ENCODE measurements around the gene SCN4B.

DNA sequence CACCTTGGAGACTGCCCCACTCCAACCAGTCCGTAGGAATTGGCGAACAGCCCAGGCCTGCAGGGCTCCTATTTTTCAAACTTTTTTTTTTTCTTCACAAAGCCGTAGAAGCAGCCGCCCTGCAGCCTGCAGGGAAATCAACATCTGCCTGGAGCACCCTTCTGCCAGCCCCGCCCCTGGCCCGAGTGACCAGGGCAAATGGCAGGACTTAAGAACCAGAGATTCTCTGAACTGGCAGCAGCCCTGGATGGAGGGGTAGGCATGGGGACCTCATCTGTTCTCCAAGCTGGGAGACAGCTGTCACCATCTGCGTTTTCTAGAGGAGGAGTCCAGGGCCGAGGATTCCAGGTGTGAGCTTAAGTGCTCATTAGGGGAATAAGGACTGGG is 18.3 kb upstream of the SCN4B start:
- TF ChIP-seq, protein P1, sequence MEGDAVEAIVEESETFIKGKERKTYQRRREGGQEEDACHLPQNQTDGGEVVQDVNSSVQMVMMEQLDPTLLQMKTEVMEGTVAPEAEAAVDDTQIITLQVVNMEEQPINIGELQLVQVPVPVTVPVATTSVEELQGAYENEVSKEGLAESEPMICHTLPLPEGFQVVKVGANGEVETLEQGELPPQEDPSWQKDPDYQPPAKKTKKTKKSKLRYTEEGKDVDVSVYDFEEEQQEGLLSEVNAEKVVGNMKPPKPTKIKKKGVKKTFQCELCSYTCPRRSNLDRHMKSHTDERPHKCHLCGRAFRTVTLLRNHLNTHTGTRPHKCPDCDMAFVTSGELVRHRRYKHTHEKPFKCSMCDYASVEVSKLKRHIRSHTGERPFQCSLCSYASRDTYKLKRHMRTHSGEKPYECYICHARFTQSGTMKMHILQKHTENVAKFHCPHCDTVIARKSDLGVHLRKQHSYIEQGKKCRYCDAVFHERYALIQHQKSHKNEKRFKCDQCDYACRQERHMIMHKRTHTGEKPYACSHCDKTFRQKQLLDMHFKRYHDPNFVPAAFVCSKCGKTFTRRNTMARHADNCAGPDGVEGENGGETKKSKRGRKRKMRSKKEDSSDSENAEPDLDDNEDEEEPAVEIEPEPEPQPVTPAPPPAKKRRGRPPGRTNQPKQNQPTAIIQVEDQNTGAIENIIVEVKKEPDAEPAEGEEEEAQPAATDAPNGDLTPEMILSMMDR (IDR thresholded peaks at IDR 0.05), result no peak
- TF ChIP-seq POLR2A (IDR thresholded peaks at IDR 0.05), result no peak
- TF ChIP-seq POLR2AphosphoS5 (IDR thresholded peaks at IDR 0.05), result no peak

All from stomach (tissue), 4 donors.